GM18519 (cell line): ENCODE results near the gene MBOAT1.
A peak's percentile ranks its signal among the peaks of the same experiment; 100 is the strongest.
"Not testable (repeated sequence)": the region's sequence is repeated elsewhere in the genome, so short reads cannot be mapped to it uniquely, and the experiment has no call there.

Experiments used
- ATAC-seq: cut with Tn5 transposase; IDR thresholded peaks from one replicate; pipeline ENCODE4 v1.9.1; 2021; ENCODE audit warnings: mild to moderate bottlenecking, moderate library complexity; ENCODE audit not compliant: unreplicated experiment, low FRiP score

MBOAT1 gene

DNA sequence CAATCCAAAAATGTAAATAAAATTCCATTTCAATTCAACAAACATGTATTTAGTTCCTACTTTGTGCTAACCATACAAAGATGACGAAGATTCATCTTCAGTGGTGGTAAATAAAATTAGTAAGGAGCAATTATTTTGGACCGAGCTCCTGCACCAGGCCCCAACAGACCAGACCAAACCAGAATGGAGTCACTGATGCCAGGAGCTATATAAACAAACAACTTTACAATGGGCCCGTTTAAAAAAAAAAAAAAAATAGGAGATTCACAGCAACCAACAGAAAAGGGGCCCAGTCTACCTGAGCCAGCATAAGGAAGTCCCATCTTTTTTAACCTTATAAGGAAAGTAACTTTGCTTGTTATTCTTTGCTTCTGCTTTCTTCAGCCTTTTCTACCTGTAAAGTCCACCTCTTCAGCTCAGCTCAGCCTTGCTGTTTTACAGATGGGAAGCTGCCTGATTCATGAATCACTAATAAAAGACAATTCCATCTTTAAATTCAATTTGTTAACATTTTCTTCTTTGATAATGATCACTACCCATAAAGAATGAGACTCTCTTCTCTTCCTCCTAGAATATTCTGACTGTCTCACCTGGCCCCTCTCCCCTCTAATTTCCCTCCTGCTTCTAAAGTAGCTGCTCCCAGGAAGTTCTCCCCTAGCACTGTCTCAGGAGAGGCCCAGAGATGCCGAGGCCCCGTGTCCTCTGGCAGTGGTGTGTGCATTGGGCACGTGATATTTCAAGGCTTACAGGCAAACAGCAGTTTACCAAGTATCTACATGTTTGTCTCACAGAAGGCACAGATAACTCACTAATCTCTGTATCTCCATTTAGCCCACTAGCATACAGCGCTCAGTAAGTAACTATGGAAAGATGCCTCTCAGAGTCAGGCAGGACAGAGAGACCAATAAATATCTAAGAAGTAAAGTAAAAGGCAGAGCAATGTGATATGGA is 8.4 kb downstream of the MBOAT1 start:
- ATAC-seq: no peak

- ATAC-seq: no peak
Observed at GRCh38 chr6:20202699-20203302, 9.5 kb downstream of the MBOAT1 start.

DNA sequence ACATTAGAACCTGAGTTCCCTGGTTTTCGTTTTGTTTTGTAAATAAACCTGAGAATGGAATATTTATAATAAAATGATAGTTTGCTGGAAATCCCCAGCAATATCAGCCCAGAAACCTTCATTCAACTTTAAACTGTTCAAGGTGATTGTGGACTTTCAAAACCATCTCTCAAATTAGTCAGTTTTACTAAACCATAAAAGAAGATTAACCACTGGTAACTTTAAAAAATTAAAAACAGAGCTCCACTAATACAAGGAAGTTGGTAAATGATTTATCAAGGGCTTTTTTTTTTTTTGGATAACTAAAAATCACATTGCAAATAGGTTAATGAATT is 10.0 kb downstream of the MBOAT1 start:
- peak; percentile 22 for ATAC-seq

- no peak for ATAC-seq
Observed at GRCh38 chr6:20200761-20201630, 11.3 kb downstream of the MBOAT1 start.

DNA sequence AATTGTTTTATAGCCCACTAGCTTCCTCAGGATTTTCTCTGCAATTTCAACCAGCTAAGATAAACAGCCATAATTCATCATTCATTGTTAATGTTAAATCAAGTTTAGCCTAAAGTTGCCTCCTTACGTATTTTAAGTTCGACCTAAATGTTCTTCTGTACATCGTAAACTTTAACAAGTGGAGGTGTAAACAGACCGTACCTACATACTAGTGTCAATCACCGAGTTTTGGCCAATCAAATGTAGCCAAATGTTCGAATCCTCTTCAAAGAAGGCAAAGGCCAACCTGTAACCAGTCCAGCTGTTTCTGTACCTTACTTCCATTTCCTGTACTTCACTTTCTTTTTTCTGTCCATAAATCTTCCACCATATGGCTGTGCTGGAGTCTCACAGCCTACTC is 13.5 kb downstream of the MBOAT1 start:
- no peak for ATAC-seq

DNA sequence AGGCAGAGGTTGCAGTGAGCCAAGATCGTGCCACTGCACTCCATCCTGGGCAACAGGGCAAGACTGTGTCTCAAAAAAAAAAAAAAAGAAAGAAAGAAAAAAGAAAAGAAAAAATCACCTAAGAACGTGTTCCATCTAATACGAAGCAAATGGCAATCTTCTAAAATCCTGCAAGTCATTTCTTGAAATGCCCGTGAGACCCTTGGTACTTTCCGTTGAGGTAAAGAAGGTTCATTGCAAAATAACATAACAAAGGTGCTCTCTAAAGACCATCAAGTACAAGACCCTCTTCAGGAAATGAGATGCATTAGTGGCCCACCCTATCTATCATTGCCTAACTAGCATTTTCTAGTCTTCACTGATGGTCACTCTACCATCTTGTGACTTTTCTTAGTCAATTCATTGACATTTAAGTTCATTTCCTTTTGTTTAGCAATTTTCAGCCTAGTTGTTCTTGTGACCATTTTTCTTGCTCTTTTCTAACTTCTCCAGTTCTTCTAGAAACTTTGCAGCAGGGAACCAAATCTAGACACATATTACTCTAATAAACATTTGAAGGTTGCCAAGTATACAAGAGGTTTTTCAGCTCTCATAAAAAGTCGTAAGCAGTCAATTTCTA is 14.0 kb downstream of the MBOAT1 start:
- ATAC-seq: no peak

DNA sequence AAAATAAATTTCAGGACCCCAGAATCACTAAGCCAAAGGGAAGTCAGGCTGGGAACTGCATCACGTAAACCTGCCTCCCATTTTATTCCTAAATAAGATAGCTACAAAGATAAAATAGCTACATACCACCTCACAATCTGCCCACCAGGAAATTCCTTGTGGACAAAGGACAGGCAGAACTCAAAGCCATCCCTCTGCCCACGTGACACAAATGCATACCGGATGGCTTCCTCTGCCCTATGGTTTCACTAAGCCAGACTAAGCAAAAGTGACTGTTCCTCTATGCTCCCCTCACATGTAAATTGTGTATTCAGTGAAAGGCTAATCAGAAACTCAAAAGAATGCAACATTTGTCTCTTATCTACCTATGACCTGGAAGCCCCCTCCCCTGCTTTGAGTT is 15.0 kb downstream of the MBOAT1 start:
- ATAC-seq: no peak

GRCh38 chr6:20192625-20193024 is 19.6 kb downstream of the MBOAT1 start:
- ATAC-seq: no peak

DNA sequence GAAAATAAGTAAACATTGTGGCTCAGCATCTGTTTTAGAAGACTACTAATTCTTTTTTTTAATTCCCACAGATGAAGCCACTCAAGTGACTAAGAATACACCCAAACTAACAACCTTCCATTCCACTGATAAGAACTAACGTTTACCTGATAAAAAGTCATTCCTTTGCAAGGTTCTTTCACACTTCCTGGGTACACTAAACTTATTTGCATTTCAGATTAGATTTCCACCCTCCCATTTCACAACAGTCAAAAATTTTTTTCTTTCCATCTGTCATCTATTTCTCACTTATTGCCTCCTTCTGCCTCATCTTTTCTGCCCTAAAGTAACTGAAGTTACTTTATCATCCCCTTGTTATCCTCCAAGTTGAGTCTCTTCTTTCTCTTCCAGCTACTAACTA is 20.3 kb downstream of the MBOAT1 start:
- no peak for ATAC-seq

DNA sequence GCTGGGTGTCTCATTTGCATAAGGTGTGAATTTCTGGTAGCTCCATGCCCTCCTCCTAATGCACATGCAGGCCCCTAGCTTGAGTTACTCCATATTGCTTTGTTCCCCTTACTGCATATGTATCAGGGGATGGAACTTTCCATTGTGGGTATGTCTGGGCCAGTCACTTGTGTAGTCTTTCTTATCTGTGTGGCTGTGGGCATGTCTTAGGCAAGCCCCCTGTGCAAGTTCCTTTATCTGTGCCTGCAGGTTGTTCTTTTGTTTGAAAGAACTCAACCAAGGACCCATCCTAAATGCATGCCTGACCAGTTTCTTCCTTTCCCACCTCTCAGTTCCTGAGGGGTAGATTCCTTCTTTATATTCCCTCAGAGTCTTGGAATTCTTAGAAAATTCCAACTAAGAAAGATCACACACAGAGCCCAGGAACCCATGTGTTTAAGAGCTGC is 23.6 kb downstream of the MBOAT1 start:
- no peak for ATAC-seq

DNA sequence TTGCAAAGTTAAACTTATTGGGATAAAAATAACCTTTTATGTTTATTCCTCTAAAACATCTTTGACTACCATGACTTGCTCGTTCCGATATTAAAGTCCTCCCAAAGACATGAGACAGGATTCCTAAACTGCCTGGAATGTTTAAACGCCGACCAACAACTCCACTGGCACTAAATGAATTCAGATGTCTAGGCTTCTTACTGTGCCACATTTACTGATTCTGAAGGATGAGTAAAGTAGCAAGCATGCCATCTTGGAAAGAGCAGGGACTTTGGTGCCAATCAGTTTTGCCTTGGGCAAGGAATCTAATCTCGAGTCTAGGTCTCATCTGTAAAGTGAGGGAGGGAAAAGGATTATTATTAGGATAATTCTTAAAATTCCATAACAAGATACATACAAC is 25.3 kb downstream of the MBOAT1 start:
- no peak for ATAC-seq

DNA sequence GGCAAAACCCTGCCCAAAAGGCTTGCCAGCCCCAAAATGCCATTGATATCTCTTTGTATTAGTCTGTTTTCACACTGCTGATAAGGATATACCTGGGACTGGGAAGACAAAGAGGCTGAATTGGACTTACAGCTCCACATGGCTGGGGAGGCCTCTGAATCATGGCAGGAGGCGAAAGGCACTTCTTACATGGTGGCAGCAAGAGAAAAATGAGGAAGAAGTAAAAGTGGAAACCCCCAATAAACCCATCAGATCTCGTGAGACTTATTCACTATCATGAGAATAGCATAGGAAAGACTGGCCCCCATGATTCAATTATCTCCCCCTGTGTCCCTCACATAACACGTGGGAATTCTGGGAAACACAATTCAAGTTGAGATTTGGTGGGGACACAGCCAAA is 28.6 kb downstream of the MBOAT1 start:
- no peak for ATAC-seq

DNA sequence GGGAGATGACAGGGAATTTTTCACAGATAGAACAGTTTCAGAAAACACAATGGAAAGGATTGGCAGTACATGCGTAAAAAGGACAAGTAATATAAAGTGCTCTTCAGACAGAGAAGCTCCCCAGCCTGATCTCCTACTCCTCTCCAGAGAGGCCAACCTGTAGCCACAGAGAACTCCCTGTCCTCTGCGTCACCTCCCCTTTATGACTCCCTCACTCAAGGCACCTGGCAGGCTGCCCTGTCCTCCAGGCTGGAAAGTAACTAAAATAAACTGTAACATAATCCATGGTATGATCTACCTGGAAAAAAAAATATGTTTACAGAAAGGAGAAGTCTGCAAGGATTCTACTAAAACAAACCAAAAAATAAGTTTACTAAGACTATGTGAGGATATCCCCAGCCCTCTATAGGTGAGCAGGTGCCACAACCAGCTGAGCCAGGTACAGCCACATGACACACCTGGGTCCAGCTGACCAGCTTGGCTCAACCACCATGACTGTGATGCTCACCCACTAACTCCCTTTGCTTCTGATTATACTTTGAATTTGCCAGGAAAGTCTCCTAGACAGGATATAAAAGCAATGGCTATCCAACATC is 29.2 kb downstream of the MBOAT1 start:
- no peak for ATAC-seq

GRCh38 chr6:20182069-20182468 is 30.2 kb downstream of the MBOAT1 start:
- ATAC-seq: no peak

DNA sequence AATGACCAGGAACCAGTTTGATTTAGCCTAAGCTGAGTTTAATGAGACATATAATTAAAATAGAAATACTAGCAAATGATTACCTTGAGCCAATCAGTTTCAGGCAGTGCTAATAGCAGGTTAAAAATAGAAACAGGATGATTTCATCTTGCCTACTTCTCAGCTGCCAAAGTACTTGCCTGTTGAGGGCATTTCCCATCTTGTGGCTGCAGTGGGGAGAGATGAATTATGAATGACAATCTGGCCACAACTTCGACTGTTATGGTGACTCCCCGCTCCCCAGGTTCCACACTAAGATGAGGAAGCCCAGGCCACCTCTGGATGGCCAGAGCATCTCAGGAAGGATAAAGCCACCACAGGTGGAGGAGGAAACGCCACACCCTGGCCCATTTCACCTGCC is 31.3 kb downstream of the MBOAT1 start:
- ATAC-seq: peak; percentile 58

DNA sequence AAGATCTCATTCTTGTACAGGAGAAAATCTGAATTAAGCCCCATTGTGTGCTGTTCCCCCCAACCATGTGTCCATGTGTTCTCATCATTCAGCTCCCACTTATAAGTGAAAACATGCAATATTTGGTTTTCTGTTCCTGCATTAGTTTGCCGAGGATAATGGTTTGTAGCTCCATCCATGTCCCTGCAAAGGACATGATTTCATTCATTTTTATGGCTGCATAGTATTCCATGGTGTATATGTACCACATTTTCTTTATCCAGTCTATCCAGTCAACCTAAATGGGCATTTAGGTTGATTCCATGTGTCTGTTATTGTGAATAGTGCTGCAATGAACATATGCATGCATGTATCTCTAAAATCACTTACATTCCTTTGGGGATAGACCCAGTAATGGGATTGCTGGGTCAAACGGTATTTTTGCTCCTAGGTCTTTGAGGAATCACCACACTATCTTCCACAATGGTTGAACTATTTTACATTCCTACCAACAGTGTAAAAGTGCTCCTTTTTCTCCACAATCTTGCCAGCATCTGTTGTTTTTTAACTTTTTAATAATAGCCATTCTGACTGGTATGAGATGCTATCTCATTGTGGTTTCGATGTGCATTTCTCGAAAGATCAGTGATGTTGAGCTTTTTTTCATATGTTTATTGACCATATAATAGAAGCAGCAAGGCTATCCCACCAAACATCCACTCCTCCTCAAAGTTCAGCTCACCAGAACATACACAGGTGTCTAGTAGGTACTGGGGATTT is 32.8 kb downstream of the MBOAT1 start:
- not testable (repeated sequence) for ATAC-seq

DNA sequence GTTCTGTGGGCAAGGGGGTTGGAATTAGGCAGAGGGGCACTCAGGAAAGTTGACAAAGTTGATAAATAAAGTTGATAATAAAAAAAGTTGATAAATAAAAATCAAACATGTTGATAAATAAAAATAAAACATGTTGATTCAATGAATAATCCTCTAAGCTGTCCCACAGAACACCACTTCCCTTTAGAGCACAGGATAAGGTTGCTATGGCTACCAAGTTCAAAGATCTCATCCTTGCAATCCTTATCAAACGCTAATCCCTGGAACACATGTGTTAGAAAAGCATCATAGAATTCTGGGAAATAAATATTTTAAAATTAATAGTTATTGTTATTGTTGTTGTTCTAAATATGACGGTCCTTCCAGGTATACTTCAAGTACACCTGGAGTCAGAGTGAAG is 33.9 kb downstream of the MBOAT1 start:
- no peak for ATAC-seq

GRCh38 chr6:20175810-20176410 is 36.4 kb downstream of the MBOAT1 start:
- no peak for ATAC-seq
